Stimulated activated CD8-positive, alpha-beta memory T cell treated with anti-CD3 and anti-CD28 coated beads, Interleukin-2, amount 100 ng/mL, for 1 hour (primary cell): Measurements from ENCODE around the gene RFC2.

ENCODE experiments used
- DNase-seq, 2 donors: peaks; one replicate each; pipeline ENCODE4 v3.0.0-alpha.2; 2020; ENCODE audit warnings: low read depth in 2 of 2

The RFC2 gene

DNA sequence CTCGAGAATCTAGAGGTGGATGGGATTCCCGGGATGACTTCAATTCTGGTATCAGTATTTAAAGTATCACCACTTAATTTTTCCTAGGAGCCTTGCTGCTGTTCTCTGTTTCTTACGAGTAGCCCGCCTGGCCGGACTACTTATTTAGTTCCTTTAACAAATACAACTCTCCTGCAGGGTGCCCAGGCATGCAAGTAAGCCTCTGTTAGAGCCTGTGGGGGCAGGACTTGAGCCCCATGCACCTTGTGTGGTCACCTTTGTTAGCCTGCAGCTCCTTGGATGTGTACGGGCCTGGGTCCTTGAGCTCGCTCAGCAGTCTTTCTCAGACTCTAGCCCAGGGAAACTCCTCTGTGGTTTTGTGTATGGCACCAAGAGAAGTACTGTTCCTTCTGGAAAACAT, 63.9 kb downstream of the RFC2 start:
- no peak for DNase-seq

DNA sequence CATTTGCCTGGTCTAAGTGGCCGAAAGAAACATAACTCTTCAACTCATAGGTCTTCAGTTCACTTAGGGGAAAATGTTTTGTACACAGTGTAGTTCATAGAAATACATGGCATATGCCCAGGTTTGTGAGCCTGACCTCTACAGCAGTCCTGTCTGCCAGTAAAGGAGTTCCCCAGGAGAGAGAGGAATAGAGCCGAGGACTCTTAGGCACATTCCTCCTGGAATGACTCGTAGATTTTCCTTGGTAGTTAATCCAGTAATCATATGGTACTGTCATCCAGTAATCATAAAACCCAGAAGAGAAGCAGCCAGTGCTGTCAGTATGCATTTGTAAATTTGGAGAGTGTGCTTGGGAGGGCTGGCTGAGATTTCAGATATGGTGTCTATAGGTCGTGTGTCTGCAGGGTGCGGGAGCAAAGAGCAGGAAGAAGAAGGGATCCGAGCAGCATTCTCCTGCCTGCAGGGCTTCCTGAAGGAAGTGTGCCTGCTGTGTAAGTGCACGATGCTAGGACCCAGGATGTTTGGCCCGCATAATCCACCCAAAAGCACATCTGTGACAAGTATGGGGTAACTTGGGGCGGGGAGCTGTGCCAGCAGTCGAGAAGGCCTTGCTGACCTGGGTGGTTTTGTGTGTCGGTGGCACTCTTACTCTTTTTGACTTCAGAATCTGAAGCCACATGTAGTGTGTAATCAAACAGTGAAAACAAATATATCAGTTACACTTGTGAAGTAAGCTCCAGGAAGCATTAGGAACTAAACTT, 66.1 kb downstream of the RFC2 start:
- no peak for DNase-seq

GRCh38 chr7:74185636-74186035, 68.6 kb downstream of the RFC2 start:
- DNase-seq, result no peak

DNA sequence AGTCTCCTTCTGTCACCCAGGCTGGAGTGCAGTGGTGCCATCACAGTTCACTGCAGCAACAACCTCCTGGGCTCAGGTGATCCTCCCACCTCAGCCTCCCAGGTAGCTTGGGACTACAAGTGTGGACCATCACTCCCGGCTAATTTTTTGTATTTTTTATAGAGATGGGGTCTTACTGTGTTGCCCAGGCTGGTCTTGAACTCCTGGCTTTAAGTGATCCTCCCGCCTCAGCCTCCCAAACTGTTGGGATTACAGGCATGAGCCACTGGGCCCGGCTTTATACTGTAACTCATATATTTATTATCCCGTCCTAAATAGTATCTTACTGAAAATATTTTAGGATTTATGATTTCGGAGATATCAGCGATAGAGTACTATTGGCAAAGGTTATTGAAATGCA, 69.2 kb downstream of the RFC2 start:
- DNase-seq, result no peak

DNA sequence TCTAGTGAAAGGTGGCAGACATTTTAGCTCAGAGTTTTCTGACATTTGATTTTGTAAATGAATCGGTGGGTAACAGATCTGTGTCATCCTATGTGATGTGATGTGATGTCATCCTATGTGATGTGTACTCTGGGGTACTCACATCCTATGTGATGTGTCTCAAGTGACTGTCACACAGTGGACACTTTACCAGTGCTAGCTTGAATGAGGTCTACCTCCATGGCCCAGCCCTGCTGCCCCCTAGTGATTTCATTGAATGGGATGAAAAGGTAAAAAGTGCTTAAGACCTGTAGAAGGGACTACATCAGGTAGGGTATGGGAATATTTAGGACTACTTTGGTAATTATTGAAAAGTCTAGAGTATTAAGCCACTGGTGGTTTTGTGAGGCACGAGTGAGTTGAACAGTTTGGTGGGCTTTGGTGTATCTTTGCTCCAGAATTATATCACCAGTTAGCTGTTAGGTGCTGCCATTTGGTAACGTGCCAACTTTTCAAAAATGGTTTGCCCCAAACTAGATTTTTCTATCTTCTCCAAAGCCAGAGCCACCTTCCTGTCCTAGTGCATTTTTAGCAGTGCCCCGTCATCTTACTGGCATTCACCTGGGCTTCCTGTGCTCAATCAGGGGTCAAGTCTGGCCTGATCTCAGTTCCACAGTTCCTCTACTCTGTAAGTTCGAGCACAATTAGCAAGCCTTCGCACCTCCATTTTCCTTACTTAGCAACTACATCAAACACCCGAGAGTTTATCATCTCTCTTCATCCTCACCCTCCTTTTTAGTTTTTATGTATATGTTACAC, 70.3 kb downstream of the RFC2 start:
- no peak for DNase-seq

DNA sequence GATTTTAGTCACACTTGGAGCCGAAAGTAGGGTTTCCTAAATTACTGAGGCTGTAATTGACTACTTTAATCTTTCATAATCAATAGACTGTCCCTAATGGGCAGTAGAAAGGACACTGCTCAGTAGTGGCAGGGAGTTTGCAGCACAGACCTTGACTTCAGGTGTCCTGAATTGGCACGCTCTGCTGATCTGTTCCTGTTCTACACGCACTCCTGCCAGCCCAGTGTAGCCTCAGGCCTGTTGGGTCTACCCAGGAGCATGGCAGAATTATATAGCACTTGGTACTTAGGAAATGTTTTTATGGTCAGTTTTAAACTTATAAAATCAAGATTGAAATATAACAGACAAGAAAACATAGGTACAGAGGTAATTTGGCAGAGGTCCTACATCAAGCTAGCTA, 71.1 kb downstream of the RFC2 start:
- no peak for DNase-seq

- DNase-seq, result no peak
Observed at GRCh38 chr7:74182453-74183090, 71.6 kb downstream of the RFC2 start.

GRCh38 chr7:74181821-74182220, 72.4 kb downstream of the RFC2 start:
- DNase-seq, result no peak
